Ishikawa (cell line): ENCODE data around the gene RSBN1.

Experiments used
- TF ChIP-seq, protein P1 (sequence below): IDR thresholded peaks from 2 replicates; pipeline ENCODE4 v1.6.1; 2012
- TF ChIP-seq, protein P2 (sequence below): IDR thresholded peaks from 2 replicates; pipeline ENCODE4 v1.6.1; 2012; ENCODE audit warnings: low read depth, mild to moderate bottlenecking

DNA sequence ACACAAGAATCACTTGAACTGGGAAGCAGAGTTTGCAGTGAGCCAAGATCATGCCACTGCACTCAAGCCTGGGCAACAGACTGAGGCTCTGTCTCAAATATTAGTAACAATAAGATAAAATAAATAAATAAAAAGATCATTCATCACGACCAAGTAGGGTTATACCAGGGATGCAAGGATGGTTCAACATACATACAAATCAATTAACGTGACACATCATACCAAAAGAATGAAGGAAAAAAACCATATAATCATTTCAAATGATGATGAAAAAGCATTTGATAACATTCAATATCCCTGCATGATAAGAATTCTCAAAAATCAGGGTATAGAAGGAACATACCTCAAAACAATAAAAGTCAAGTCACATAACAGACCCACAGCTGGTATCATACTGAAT lies 91.3 kb downstream of the RSBN1 start:
- TF ChIP-seq, protein P1, sequence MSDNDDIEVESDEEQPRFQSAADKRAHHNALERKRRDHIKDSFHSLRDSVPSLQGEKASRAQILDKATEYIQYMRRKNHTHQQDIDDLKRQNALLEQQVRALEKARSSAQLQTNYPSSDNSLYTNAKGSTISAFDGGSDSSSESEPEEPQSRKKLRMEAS = no peak
- TF ChIP-seq, protein P2, sequence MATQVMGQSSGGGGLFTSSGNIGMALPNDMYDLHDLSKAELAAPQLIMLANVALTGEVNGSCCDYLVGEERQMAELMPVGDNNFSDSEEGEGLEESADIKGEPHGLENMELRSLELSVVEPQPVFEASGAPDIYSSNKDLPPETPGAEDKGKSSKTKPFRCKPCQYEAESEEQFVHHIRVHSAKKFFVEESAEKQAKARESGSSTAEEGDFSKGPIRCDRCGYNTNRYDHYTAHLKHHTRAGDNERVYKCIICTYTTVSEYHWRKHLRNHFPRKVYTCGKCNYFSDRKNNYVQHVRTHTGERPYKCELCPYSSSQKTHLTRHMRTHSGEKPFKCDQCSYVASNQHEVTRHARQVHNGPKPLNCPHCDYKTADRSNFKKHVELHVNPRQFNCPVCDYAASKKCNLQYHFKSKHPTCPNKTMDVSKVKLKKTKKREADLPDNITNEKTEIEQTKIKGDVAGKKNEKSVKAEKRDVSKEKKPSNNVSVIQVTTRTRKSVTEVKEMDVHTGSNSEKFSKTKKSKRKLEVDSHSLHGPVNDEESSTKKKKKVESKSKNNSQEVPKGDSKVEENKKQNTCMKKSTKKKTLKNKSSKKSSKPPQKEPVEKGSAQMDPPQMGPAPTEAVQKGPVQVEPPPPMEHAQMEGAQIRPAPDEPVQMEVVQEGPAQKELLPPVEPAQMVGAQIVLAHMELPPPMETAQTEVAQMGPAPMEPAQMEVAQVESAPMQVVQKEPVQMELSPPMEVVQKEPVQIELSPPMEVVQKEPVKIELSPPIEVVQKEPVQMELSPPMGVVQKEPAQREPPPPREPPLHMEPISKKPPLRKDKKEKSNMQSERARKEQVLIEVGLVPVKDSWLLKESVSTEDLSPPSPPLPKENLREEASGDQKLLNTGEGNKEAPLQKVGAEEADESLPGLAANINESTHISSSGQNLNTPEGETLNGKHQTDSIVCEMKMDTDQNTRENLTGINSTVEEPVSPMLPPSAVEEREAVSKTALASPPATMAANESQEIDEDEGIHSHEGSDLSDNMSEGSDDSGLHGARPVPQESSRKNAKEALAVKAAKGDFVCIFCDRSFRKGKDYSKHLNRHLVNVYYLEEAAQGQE = no peak
